GM18520 (cell line): ENCODE data around the gene CPT1B.

Experiments
- ATAC-seq: cut with Tn5 transposase; IDR thresholded peaks from one replicate; pipeline ENCODE4 v1.9.1; 2021; ENCODE audit not compliant: unreplicated experiment

The CPT1B gene

DNA sequence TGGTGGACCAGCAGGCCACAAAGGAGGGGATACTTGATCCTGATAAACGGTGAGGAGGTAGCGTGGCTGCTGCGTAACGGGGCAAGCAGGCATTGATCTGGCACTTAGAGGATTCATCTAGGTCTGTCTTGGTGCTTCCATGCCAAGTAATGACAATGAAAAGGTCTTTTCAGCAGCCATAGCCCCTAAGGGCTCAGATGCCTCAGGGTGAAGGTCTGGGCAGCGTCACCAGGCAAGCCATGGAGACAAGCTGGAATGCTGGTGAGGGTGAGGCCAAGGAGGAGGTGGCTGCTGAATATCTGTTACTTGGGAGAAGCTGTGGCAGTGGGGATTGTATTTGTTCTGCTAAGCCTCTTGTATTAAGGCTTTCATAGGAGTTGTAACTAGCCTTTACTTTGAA, 9.2 kb upstream of the CPT1B start:
- ATAC-seq, result no peak

DNA sequence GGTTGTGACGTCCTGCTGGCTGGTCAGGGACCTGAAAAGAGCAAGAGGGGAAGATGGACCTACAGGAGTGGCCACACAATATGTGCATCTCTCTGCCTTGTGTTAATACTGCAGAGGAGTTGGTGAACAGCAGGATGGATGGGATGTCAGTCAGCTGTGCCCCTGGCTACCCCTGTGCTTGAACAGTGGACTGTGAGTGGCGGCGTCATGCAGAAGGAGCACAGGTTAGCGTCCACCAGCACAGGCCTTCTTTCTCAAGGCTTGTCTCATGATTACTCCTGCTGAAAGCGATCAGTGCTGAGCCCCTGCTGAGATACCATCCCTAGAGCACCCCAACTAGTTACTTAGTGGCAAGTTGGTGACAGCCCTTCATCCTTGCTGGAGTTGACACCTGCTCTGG, 8.2 kb upstream of the CPT1B start:
- no peak for ATAC-seq

DNA sequence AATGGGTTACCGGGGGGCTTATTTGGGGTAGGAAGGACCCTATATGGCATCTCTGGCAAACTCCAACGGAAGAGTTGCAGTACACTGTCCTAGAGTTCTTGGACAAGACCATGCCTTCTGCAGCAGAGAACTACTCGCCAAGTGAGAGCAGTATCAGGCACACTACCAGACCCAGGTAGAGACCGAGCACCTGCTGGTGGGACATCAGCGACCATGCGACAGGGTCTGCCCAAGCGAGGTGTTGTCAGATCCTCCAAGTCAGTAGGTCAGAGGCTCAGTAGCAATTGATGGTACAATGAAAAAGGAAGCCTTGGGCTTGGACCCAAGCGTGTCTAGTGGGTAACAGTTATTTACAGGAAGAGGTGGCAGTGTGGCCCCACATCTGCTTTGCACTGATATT, 7.6 kb upstream of the CPT1B start:
- ATAC-seq, result no peak

DNA sequence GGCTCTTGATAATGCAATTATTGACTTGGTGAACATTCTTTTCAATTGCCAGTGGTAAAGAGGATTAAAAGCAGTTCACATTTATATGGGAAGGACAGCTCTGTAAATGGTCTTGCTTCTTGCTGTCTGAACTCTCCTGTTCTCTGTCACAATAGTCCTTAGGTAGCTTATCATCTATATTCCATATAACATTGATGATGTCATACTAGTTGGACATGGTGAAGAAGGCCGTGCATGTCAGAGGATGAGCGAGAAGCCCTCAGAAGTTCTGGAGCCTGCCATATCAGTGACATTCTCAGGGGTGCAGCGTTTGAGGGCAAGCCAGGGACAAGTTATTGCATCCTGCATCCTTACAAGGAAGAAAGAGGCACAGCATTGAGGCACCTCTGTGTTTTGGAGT, 7.0 kb upstream of the CPT1B start:
- no peak for ATAC-seq

GRCh38 chr22:50584106-50585096, 6.2 kb upstream of the CPT1B start:
- ATAC-seq, result no peak

DNA sequence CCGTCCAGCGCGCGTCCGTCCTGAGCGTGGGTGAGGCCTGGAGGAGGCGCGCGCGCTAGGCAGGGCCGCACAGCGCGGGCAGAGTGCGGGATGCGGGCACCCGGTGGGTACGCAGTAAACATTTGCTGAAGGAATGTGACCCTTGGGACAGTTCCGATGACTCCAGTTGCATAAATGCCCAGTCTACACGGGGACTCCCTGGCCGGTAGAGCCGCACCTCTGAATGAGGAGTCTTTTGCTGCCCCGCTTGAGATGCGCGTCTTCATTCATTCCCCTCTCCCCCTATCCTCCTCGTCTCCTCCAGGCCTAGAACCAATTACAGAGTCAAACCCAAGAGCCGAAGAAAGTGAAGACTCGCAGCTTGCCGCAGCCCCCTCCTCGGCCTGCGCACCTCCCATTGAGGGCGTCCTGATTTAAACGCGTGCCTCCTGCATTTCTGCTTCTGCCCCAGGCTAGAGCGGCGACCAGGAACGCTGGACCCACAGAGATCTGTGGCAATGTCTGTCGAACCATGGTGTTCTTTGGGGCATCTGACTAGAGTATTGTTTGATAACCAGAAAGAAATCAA, 5.2 kb upstream of the CPT1B start:
- peak; percentile 10 for ATAC-seq

DNA sequence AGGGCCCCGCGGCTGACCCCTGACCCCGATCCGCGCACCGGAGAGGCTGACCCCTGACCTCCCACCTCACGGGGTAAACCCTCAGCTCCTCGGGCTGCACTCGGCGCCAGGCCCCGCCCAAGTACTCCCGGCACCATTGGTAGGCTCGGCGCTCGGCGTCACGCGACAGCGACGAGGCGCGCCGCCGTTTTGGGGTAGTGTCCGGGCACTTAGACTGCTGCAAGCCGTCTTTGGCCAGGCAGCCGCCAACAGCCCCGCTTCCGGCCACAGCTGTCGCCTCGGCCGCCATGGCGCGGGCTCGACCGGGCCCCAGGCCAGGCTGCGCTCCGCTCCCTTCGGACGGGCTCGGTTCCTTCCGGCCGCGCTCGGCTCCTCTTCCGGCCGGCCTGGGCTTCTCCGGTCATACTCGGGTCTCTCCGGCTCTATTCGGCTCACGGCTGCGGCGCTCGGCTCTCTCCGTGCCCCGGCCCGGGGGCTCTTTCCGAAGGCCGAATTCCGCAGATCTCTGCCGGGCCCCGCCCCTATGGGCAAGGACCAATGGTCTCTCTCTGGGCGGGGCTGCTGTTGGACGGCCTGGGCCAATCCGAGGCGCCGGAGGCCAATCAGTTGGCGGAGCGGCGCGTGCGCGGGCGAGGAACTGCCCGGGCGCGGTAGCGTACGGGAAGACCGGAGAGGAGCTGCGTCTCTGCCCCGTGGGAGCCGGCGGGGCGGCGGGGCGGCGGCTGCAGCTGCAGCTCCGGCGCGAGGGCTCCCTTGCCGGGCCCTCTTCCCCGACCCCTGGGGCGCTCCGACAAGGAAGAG, 4.5 kb upstream of the CPT1B start, which contains the start of gene CHKB:
TSS of gene CHKB (minus strand) at position 357 of the 801 bp plus-strand sequence. CDS start at position 289, 68 bp downstream.
- peak; percentile 91 for ATAC-seq

DNA sequence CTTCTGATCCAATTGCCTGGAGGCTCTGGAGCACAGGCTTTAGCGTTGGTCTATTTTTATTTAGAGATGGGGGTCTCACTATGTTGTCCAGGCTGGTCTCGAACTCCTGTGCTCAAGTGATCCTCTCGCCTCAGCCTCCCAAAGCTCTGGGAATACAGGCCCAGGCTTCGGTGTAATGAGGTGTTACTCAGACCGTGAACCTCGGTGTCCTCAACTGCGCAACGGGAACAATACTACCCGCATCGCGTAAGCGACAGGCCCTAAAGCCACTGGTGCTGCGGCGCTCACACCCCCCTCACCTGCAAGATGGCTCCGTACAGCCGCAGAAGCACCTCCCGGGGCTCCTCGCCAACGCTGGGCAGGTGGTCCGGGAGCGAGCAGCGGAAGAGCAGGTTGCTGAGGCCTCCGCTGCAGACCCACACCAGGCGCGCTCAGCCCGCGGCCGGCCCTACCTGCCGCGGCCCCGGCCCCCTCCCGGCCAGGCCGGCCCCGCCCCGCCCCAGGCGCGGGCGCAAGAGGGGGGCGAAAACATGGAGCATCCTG, 3.8 kb upstream of the CPT1B start:
- no peak for ATAC-seq

DNA sequence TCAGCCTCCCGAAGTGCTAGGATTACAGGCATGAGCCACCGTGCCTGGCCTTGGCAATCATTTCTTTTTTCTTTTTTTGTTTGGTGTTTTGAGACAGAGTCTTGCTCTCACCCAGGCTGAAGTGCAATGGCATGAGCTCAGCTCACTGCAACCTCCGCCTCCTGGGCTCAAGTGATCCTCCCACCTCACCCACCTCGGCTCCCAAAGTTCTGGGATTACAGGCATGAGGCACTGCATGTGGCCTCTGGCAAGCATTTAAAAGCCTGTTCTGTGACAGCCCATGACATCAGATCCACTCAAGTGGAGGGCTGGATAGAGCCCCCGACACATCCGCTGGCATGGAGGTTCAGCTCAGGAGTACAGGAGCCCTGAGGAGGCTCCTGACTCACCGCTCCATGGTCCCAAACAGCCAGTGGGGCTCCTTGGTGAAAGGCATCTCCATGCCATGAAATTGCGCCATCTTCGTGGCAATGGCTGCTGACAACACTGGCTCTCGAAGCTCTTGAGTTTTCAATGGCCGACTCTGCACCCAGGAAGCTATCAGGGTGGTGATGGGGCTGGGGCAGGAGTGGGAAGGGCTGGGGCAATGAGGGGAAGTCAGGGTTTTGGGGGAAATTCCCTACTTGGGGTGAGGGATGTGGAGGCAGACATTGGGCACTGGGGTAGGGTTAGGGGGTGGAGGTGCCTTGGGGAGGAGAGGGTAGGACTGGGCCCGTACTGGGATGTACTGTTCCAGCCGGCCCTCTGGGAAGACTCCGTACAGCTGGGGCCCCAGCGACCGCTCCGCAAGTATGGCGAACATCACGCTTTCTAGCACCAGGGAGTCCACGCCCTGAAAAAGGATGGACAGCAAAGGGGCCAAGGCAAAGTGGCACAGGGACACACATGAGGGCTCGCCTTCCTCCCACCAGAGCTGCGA, 3.1 kb upstream of the CPT1B start:
- no peak for ATAC-seq

- ATAC-seq, result no peak
Observed at GRCh38 chr22:50579752-50580151, 1.5 kb upstream of the CPT1B start.

DNA sequence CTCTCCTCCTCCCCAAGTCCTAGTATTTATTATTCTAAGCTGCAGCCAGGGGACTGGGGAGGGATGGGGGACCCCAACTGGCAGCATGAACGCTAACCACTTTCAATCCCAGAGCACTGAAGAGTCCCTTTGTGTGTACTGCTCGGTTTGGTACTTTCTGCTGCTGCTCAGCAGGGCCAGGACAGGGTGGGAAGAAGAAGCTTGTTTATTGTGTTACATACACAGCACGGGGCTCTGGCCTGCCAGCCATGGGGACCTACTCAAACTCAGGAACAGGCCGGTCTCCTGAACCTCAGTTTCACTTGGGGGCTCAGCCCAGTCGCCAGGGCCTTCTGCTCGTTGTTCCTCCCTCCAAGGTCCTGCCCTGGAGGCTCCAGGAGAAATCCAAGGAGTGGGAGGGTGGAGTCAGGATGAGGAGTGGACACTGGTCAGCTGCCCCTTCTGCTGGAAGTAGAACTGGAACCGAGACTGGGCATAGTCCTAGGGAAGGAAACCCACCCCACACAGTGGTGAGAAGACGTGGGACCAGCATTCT, 616 bp upstream of the CPT1B start:
- no peak for ATAC-seq

GRCh38 chr22:50577697-50577986, 585 bp downstream of the CPT1B start:
- no peak for ATAC-seq

DNA sequence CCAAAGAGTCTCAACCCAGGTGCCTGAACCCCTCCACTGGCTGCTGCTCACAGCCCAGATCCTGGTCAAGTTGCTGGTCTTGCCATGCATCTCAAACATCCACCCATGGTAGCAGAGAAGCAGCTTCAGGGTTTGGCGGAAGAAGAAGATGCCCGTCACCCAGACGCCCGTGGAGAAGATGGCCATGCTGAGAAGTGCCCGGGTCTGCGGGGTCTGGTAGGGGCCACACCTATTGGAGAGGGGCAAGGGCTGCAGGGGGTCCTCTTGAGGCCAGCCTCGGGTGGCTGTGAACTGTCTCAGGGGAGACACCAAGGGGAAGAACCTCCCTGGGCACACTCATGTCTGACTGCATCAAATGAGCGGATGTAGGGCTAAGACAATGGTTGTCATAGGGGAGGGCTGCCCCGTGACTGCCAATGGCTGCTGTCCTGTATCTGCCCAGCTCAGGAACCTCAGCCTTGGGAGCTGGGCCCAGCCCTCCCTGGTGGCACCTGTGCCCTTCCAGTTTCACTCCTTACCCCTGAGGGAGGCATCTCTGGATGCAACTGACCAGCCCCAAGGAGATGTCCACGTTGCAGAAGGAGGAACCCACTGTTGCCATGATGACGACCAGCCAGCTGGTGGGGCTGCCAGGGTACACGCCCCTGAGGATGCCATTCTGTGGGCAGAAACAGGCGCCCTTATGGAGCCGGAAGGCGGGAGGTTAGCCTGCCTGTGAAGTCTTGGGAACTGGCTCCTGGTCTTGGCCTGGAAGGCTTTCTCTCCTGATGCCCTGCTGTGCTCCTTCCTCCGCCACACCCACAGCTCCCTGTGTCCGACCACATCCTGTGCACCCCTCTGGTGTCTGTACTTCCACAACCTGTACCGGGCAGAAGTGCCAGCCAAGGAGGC, 1.2 kb downstream of the CPT1B start:
- ATAC-seq, result no peak

DNA sequence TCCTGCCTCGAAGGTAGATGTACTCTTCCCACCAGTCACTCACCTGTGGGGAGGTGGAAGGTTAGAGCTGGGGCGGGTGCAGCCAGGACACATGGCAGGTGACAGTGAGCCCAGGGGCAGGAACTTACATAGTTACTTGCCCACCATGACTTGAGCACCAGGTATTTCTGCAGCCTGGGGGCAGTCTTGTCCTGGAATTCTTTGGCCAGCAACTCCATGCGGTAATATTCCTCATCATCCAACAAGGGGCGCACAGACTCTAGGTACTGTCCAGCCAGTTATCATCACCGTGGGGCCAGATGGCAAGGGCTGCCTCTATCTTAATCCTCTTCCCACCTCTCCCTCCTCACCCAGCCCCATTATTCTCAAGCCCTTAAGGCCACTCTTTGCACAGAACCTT, 2.2 kb downstream of the CPT1B start:
- ATAC-seq, result no peak

GRCh38 chr22:50575426-50575941, 2.7 kb downstream of the CPT1B start:
- no peak for ATAC-seq

GRCh38 chr22:50574383-50574755, 3.9 kb downstream of the CPT1B start:
- no peak for ATAC-seq

GRCh38 chr22:50573491-50574382, 4.5 kb downstream of the CPT1B start:
- ATAC-seq, result no peak

- ATAC-seq, result no peak
Observed at GRCh38 chr22:50572965-50573364, 5.3 kb downstream of the CPT1B start.
